Loucy (cell line): ENCODE data around the gene OR1N2.

ENCODE experiments used
- EZH2phosphoT487 ChIP-seq: fragments of 200-600 bp; IDR thresholded peaks from 2 replicates; pipeline ENCODE4 v1.6.1; 2018; ENCODE audit warnings: antibody characterized with exemption, mild to moderate bottlenecking, moderate library complexity, borderline replicate concordance
- TF ChIP-seq, protein P1 (sequence below): fragments of 200-600 bp; sonication (generic); conservative IDR thresholded peaks from 2 replicates; pipeline ENCODE4 v1.5.1; 2014; ENCODE audit warnings: mild to moderate bottlenecking, antibody characterized with exemption, low read length

DNA sequence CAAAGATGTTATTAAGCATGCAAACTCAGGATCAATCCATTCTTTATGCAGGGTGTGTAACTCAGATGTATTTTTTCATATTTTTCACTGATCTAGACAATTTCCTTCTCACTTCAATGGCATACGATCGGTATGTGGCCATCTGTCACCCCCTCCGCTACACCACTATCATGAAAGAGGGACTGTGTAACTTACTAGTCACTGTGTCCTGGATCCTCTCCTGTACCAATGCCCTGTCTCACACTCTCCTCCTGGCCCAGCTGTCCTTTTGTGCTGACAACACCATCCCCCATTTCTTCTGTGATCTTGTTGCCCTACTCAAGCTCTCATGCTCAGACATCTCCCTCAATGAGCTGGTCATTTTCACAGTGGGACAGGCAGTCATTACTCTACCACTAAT lies 33.5 kb upstream of the OR1N2 start:
- TF ChIP-seq, protein P1, sequence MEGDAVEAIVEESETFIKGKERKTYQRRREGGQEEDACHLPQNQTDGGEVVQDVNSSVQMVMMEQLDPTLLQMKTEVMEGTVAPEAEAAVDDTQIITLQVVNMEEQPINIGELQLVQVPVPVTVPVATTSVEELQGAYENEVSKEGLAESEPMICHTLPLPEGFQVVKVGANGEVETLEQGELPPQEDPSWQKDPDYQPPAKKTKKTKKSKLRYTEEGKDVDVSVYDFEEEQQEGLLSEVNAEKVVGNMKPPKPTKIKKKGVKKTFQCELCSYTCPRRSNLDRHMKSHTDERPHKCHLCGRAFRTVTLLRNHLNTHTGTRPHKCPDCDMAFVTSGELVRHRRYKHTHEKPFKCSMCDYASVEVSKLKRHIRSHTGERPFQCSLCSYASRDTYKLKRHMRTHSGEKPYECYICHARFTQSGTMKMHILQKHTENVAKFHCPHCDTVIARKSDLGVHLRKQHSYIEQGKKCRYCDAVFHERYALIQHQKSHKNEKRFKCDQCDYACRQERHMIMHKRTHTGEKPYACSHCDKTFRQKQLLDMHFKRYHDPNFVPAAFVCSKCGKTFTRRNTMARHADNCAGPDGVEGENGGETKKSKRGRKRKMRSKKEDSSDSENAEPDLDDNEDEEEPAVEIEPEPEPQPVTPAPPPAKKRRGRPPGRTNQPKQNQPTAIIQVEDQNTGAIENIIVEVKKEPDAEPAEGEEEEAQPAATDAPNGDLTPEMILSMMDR, result no peak
- no peak for TF ChIP-seq EZH2phosphoT487
